ENCODE results near the gene RGCC. TPM values are rescaled to one million over a fixed set of nuclear protein-coding genes. Genes with fewer than 3 reads are reported as not detected.

Gene RGCC
- total RNA-seq, 4 donors from 2014 or later = 29.0 to 522 (median 319) TPM

- Histone ChIP-seq H3K9me3 (no peaks in the 10 kb centered on the region), H3K4me3 (no peak overlapping the region), H3K36me3 (no peaks in the 10 kb centered on the region), H3K27ac (no peak overlapping the region), H3K27me3 (no peaks in the 10 kb centered on the region), H3K4me1 (no peaks in the 10 kb centered on the region)
- DNase-seq = no peak
- TF ChIP-seq, protein P1, sequence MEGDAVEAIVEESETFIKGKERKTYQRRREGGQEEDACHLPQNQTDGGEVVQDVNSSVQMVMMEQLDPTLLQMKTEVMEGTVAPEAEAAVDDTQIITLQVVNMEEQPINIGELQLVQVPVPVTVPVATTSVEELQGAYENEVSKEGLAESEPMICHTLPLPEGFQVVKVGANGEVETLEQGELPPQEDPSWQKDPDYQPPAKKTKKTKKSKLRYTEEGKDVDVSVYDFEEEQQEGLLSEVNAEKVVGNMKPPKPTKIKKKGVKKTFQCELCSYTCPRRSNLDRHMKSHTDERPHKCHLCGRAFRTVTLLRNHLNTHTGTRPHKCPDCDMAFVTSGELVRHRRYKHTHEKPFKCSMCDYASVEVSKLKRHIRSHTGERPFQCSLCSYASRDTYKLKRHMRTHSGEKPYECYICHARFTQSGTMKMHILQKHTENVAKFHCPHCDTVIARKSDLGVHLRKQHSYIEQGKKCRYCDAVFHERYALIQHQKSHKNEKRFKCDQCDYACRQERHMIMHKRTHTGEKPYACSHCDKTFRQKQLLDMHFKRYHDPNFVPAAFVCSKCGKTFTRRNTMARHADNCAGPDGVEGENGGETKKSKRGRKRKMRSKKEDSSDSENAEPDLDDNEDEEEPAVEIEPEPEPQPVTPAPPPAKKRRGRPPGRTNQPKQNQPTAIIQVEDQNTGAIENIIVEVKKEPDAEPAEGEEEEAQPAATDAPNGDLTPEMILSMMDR (IDR thresholded peaks at IDR 0.05) = no peak
- no peak for TF ChIP-seq POLR2A (IDR thresholded peaks at IDR 0.05)
- intact Hi-C loops (cut with DNase I; ENCODE audit: low total_unique reads) = no loop called here
Measured at GRCh38 chr13:41509971-41510370, 52.6 kb downstream of the RGCC start.

GRCh38 chr13:41511827-41512226 lies 54.5 kb downstream of the RGCC start:
- no peaks in the 10 kb centered on the region for H3K4me1 ChIP-seq

DNA sequence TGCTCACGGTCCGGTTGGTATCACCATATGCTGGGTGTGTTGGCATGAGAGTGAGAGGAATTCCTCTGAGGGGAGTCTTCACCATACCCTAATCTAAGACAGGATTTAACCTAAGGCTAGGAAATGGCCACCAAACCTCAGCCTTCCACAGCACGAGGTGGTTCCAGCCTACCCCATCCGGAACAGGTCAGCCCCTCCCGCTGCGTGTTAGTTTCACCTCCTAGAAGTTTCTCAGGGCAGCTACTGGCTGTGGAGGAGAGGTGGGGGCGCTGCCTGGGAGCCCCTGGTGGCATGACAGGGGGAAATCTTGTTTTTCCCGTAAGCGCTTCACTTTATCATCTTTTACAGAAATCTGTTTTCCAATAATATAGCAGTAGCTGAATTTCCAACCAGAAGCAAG lies 55.1 kb downstream of the RGCC start:
- H3K27ac ChIP-seq = no peak overlapping the region
- no peaks in the 10 kb centered on the region for H3K36me3 ChIP-seq
- no peaks in the 10 kb centered on the region for H3K4me1 ChIP-seq
- no peak for DNase-seq
- no peaks in the 10 kb centered on the region for H3K27me3 ChIP-seq
- H3K4me3 ChIP-seq = no peak overlapping the region
- TF ChIP-seq, protein P1 (IDR thresholded peaks at IDR 0.05) = no peak
- no peak for TF ChIP-seq POLR2A (IDR thresholded peaks at IDR 0.05)
- no peaks in the 10 kb centered on the region for H3K9me3 ChIP-seq
- intact Hi-C loops (cut with DNase I; ENCODE audit: low total_unique reads) = no loop called here

More at GRCh38 chr13:41511827-41512226, 54.5 kb downstream of the RGCC start:
- Histone ChIP-seq H3K27ac (no peak overlapping the region), H3K4me3 (no peak overlapping the region), H3K27me3 (no peaks in the 10 kb centered on the region), H3K36me3 (no peaks in the 10 kb centered on the region), H3K9me3 (no peaks in the 10 kb centered on the region)
- TF ChIP-seq POLR2A (IDR thresholded peaks at IDR 0.05) = no peak
- TF ChIP-seq, protein P1 (IDR thresholded peaks at IDR 0.05) = no peak
- intact Hi-C loops (cut with DNase I; ENCODE audit: low total_unique reads) = no loop called here
- DNase-seq = no peak

- H3K27me3 ChIP-seq = no peaks in the 10 kb centered on the region
- no peak overlapping the region for H3K4me3 ChIP-seq
- no peak overlapping the region for H3K27ac ChIP-seq
- DNase-seq = no peak
- no peaks in the 10 kb centered on the region for H3K36me3 ChIP-seq
- H3K9me3 ChIP-seq = no peaks in the 10 kb centered on the region
- intact Hi-C loops (cut with DNase I; ENCODE audit: low total_unique reads) = no loop called here
- TF ChIP-seq, protein P1 (IDR thresholded peaks at IDR 0.05) = no peak
- no peak for TF ChIP-seq POLR2A (IDR thresholded peaks at IDR 0.05)
- no peaks in the 10 kb centered on the region for H3K4me1 ChIP-seq
Measured at GRCh38 chr13:41513600-41513999, 56.2 kb downstream of the RGCC start.

DNA sequence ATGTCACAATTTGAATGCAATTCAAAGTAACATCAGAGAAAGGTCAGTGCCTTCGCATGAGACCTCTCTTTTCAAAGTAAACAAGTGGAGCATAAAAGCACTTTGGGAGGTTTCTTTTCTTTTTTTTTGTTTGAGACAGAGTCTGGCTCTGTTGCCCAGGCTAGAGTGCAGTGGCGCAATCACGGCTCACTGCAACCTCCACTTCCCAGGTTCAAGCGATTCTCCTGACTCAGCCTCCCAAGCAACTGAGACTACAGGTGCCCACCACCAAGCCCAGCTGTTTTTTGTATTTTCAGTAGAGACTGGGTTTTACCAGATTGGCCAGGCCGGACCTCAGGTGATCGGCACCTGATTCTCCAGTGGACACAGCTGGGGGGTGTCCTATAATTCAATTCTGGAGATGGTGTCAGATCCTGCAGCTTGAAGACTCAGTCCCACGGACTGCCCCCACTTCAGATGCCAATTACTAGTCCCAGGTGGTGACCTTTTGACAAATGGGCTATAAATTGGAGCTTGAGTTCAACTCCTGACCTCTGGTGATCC lies 57.6 kb downstream of the RGCC start:
- Histone ChIP-seq H3K27me3 (no peaks in the 10 kb centered on the region), H3K4me1 (no peaks in the 10 kb centered on the region), H3K27ac (no peak overlapping the region), H3K4me3 (no peak overlapping the region), H3K36me3 (no peaks in the 10 kb centered on the region), H3K9me3 (no peaks in the 10 kb centered on the region)
- intact Hi-C loops (cut with DNase I; ENCODE audit: low total_unique reads) = no loop called here
- TF ChIP-seq, protein P1 (IDR thresholded peaks at IDR 0.05) = no peak
- TF ChIP-seq POLR2A (IDR thresholded peaks at IDR 0.05) = no peak
- DNase-seq = no peak

All from uterus (tissue), 4 donors.